Inflammatory macrophage (primary cell): ENCODE results near the gene GNB1L.

Experiments used
- DNase-seq, 2 donors: peaks; one replicate each; pipeline ENCODE4 v3.0.0-alpha.2; 2020 to 2022

Gene GNB1L

DNA sequence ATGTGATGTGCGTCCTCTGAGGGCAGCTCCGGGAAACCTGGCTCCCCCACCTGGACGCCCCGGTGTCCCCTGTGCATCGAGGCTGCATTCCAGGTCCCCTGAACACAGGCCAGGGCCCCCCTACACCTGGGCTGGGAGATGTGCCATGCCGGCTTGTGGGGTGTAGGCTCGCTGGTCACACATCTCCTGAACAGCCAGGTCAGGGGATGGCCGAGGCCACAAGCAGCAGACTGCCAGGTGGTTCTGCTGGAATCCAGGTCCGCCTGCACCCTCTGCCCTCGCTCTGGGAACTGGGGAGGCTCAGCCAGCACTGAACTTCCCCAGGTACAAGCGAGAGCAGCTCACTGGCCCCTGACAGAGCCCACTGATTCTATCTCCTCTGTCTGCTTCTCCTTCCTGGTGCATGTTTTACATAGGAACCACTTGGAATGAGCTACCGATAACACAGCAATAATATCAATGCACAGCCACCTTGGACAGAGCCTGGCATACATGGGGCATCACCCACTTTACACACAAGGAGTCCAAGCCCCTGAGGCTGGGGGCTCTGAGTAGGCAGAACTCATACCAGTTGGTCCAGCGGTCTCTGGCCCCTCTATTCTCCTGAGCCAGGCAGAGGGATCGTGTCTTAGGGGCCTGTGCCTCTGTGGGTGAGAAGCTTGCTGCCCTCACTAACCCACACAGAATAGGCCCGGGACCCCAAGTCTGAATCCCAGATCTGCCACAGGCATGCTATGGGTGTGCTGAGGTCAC is 47.3 kb downstream of the GNB1L start:
- no peak for DNase-seq

DNA sequence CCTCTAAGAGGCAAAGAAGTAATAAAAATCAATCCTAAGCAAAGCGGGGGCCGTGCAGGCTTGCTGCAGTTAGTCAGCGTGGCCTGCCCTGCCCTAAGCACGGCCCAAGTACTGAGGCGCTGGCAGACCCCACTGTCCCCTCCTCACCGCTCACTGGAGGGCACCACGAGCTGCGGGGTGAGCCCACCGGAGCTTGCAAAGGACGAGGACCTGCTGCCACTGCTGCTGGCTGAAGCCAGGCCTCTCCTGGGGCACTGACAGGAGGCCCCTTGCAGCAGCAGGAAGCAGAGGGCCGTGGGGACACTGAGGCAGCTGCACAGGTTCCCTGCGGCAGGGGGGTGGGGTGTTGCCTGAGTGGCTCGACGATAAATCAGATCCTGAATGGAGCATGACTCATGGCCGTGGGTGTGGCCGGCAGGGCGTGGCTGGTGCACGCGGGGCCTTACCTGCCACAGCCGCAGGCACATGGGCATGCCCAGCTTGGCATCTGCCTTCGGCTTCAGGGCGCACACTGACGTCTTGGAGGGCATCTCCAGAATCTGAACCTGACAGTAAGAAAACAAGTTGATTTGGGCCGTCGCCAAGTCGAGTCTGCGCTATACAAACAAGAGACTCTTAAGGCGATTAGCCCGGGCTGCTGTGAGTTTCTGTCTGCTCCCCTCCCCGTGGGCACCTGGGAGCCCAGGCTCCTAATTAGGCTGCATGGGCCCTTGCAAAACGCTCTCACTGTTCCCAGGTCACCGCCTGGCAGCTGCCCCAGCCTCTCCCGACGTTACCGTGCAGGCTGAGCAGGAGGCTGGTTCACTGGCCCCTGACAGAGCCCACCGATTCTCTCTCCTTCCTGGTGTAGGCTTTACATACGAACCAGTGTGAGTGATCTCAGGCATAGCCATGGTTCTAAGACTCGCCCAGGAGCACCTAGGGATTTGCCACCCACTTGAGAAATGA is 48.2 kb downstream of the GNB1L start:
- DNase-seq, result no peak

DNA sequence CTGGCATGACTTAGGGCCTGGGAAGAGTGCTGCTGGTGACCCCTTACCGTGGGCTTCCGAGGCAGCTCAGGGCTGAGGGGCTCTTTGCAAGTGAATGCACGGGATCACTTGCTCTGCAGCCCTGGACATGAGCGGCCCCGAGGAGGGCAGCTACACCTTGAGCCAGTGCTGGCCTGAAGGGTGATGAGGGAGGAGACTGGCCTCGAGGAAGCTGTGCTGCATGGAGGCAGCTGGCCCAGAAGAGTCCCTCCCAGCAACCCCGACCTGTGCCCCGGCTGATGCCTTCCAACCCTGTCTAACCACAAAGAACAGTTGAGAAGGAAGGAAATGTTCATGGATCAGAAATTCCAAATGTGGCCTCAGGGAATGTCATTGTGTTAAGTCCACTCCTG is 48.9 kb downstream of the GNB1L start:
- DNase-seq, result no peak

DNA sequence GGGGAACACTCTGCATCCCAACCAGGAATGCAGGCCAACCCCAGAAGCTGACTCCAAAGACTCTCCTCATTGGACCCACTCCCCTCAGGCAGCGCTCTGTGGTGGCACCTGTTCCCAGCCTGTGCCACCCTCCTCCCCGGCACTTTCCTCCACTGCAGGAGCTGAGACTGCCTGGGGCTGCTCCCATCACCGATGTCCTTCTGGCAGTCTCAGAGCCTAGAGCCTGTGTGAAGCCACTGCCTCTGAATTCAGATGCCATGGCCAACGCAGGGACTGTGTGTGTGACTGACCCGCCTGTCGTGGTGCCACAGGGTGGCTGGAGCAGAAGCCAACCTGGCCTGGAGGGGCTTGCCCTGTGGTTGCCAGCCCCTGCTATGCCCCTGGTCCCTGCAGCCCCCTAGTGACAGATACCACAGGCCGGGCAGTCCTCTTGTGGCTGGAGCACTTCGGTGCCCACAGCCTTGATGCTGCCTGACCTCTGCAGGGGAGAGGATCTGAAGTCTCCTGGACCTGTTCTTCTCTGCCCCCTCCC is 50.9 kb downstream of the GNB1L start:
- DNase-seq, result no peak

DNA sequence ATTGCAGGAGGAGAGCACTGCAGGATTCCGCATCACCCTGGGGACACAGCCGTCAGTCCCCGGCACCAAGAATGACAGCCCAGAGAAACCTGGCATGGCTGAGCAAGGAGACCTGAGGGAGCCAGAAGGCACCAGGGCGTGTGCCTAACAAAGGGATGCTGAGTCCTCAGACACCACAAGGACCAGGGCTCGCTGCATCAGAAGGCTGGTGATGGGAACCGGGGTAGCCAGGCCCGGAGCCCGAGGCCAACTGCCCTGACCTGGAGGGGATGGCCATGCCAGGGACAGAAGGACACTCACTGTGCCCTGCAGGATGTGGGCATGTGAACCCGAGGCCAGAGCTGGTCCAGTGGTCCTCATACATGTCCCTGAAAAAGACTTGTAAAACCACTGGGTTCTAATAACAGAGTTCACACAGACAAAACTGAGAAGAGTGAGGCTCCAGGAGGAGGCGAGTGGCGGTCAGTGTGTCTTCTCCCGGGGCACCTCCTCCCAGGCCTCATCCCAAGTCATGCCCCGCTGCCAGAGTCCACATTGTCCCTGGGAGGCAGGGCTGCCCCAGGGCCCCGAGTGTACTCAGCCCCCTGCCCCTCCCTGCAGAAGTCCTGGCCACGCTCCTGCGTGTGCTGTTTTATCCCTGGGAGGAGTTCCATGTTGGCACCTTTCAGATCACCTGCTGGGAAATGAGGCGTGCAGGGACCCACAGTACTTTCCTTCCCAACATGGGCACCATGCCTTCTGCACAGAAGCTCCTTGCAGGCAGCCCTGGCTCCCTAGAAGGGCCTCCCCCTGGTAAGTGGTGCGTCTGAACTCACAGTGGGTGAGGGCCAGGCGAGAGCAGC is 51.6 kb downstream of the GNB1L start:
- no peak for DNase-seq

GRCh38 chr22:19802001-19802893 is 52.4 kb downstream of the GNB1L start:
- no peak for DNase-seq

GRCh38 chr22:19801340-19802000 is 53.2 kb downstream of the GNB1L start:
- DNase-seq, result no peak

DNA sequence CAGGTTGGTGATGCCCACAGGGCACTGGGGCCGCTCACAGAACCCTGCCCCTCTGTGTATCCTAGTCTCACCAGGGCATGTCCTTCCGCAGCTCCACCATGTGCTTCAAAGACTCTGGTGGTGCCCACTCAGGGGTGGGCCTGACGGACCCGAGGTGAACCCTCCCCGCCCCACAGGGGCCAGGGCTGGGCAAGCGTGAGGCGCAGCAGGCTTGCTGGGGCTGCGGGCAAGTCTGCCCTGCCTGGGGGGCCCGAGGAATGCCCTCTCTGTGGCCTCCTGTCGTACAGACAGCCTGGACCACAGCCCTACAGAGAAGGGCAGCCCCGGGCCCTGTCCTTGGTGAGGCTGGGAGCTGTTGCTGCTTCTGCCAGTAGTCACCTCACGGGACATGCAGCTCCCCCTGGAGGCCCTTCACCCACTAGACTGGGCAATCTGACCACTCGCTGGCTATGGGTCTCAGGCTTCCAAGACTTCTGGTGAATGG is 53.9 kb downstream of the GNB1L start:
- DNase-seq, result peak in 1 of 2 donors; percentile 16

GRCh38 chr22:19800306-19800705 is 54.4 kb downstream of the GNB1L start:
- no peak for DNase-seq

DNA sequence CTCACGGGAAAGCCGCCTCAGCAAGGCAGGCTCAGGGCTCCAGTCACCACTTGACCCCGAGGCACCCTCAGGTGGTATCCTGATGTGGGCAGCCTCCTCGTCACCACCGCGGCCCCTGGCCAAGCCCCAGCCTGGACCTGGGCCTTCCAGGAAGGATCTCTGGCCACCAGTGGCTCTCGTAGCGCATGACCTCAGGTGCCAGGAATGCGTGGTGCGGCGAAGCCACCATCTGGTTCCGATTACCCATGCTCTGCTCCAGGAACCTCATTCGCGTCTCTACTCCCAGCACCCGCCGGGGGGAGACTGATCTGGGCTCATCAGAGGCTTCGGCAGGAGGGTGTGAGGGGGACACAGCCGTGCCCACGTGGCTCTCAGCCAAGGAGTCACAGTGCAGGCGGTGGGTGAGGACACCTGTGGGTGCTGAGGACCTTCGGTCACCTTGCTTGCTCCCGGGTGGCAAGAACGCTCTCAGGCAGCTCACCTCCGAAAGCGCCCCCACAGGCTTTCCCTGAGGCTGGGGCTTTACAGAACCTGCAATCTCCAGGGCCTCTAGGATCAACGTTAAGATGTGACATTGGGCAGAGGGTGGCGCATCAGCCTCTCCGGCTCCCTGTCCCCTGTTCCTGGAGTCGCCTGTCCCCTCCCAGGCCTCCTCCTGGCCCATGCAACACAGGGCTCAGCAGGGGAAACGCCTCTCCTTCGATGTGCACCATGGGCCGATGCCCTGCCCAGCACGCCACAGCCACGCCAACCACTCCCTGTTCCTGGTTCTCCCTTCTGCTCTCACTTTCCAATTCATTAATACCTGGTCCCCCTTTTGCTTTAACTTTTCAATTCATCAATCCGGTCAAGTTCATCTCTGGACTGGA is 55.1 kb downstream of the GNB1L start:
- no peak for DNase-seq

DNA sequence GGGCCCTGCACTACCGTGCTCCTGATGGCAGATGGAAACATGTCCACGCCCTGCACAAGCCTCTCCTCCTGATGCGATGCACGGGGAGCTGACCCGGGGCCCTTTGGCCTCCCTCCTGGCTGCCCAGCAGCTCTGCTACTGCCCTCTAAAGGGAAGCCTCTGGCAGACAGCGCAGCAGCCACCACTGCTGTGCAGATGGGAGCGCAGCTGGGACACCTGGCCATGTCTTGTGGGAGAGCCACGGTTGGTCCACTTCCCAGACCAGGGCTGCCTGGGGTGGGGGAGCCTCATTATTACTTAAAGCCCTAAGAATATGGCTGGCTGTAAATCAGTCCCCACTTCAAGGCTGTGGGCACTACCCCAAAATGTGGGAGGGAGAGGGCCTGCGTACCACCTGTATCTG is 55.8 kb downstream of the GNB1L start:
- DNase-seq, result no peak

DNA sequence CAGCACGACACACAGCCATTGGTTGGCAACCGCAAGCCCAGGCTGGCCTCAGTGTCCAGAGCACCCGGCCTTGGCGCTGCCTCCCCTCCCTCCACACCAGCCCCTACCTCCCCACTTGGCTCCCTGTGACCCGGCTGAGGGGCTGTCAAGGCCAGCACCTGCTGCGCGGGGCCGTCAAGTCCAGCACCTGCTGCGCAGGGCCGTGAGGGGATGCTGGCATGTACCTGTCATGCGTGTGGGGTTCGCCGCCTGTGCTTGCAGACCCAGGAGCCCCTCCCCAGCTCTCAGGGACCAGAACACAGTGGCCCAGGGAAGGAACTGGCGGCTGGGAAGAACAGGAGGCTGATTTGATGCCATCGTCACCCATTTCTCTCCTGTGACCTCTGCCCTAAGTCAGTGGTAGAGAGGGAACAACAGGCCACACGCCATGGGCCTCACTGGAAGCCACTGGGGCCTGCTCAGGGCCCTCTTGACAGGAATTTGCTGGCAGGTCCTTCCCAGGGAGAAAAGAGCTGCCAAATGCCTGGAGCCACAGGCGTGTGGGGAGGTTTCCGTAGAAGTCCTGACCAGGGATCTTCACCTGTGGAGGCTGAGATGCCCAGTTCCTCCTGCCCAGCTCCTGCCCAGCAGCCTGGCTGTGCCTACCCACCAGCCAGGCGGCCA is 56.5 kb downstream of the GNB1L start:
- no peak for DNase-seq

DNA sequence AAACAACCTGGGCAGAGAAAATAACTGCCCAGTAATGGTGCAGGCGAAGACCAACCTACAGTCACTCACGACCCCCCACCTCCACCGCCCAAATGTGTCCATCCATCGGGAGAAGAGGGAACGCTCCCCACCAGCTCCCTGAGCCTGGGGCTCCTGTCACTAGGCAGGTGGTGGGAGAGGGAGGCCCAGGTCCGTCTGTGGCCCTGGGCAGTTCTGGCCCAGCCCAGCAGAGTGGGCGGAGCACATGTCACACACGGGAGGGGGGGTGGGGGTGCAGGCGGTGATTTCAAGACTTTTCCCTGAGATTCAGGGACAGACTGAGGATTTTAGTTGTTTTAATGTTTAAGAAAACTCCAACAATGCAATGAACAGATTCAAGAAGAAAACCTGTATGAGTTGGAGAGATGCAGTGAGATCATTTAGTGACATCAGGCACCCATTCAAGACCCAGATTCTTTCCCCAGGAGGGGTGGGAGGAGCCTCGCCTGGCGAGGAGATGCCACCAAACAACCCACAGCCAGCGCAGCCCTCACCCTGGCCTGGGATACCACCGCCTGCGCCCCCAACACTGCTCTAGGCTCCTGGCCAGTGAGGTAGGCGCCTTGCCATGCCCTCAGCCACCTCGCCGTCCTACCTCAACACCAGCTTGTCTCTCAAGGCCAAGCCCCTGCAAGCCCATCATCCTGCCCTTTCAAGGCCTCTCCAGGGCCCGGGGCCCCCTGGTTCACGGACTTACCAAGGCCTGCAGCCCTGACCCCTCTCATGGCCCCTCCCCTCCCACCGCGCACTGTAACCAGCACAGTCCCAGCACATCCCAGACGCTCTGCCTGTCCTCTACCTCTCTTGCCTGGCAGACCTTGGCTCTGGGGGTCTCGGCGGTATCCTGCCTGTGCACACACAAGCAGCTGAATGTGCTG is 57.3 kb downstream of the GNB1L start:
- DNase-seq, result no peak

DNA sequence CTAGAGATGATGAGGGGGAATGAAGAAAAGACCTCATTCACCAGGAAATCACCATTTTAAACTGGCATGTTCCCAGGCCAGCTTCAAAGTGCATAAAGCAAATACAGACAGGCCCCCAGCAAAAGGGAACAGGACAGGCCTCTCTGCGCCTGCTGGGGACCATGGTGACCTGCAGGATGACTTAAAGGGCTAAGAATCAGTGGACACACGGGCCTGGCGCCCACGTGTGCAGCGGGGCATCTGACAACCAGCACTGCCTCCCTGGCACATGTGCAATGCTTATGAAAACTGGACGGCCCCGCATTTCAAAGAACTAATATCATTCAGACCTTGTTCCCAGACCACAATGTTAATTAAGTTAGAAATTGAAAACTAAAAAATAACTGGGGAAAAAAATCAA is 58.5 kb downstream of the GNB1L start:
- DNase-seq, result no peak

DNA sequence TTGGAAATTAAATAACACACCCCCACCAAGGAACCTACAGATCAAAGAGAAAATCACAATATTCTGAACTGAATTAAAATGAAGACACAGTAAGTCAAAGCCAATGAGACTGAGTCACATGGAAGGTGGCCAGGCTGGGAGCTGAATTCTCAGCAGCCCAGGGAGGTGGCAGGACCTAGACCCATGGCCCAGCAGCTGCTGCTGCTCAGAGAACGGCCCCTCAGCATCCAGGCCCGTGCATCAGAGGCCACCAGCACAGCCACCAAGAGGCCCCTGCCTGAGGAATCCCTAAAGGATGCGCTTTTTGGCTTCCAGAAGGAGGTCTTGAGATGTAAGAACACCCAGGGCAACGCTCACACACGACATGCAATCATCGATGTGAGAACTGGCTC is 59.1 kb downstream of the GNB1L start:
- no peak for DNase-seq

- DNase-seq, result no peak
Observed at GRCh38 chr22:19793661-19794310, 60.9 kb downstream of the GNB1L start.

DNA sequence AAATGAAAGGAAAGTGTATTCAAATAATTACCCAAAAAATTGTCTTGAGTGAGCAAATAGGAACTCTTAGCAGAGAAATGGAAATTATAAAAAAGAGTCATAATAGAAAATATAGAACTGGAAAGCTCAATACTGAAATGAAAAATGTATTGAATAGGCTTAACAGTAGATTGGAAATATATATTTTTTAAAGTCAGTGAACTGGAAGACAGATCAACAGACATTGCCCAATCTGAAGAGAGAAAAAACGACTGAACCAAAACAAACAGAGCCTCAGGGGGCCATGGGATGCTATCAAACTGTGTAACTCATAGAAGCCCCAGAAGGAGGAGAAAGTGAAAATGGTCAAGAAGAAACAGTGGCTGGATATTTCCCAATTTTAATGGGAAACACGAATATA is 61.5 kb downstream of the GNB1L start:
- no peak for DNase-seq
